ENCODE results near the gene UHRF1. TPM values are rescaled to one million over a fixed set of nuclear protein-coding genes. Genes with fewer than 3 reads are reported as not detected.
"Not testable (repeated sequence)": the region's sequence is repeated elsewhere in the genome, so short reads cannot be mapped to it uniquely, and the experiment has no call there.

The UHRF1 gene
- total RNA-seq, 4 donors from 2014 or later, result 0.63 to 3.5 (median 1.0) TPM

DNA sequence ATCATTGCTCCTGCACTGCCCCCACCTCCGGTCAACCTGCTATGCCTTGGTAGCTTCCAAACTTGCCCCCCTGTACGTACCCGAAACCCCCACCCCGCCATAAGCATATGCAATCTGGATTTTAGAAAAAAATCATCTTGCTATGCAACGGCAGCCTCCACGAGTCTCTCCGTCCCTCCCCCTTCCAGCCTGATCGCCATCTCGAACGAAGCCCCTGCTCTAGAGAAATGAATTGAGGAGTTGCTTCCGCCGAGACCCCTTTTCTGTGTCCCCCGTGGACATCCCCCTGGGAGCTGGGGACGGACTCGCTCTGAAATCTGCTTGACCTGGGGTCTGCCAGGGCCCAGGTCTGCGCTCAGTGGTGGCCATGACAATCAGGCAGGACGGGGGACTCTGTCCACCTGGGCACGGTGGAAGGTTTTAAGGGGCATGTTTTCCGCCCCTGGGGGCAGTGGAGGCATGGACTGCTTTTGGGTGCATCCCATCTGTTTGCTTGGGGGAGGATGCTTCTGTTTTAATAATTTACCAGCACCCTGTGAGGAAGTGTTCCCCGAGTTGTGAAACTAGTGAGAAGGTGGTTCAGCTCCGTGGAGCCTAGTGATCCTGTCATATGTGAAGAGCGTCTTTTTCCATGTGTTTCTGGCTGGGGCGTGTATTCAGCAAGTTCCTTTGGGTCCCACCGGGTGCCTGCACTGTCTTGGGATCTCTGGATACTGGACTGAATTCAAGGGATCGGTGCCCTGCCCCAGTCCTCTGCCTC is 60.7 kb downstream of the UHRF1 start:
- no peak for DNase-seq (ENCODE audit: low spot score)
- no peak for ATAC-seq (ENCODE audit: low FRiP score)
- TF ChIP-seq, protein P1, sequence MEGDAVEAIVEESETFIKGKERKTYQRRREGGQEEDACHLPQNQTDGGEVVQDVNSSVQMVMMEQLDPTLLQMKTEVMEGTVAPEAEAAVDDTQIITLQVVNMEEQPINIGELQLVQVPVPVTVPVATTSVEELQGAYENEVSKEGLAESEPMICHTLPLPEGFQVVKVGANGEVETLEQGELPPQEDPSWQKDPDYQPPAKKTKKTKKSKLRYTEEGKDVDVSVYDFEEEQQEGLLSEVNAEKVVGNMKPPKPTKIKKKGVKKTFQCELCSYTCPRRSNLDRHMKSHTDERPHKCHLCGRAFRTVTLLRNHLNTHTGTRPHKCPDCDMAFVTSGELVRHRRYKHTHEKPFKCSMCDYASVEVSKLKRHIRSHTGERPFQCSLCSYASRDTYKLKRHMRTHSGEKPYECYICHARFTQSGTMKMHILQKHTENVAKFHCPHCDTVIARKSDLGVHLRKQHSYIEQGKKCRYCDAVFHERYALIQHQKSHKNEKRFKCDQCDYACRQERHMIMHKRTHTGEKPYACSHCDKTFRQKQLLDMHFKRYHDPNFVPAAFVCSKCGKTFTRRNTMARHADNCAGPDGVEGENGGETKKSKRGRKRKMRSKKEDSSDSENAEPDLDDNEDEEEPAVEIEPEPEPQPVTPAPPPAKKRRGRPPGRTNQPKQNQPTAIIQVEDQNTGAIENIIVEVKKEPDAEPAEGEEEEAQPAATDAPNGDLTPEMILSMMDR (IDR thresholded peaks at IDR 0.05), result no peak

DNA sequence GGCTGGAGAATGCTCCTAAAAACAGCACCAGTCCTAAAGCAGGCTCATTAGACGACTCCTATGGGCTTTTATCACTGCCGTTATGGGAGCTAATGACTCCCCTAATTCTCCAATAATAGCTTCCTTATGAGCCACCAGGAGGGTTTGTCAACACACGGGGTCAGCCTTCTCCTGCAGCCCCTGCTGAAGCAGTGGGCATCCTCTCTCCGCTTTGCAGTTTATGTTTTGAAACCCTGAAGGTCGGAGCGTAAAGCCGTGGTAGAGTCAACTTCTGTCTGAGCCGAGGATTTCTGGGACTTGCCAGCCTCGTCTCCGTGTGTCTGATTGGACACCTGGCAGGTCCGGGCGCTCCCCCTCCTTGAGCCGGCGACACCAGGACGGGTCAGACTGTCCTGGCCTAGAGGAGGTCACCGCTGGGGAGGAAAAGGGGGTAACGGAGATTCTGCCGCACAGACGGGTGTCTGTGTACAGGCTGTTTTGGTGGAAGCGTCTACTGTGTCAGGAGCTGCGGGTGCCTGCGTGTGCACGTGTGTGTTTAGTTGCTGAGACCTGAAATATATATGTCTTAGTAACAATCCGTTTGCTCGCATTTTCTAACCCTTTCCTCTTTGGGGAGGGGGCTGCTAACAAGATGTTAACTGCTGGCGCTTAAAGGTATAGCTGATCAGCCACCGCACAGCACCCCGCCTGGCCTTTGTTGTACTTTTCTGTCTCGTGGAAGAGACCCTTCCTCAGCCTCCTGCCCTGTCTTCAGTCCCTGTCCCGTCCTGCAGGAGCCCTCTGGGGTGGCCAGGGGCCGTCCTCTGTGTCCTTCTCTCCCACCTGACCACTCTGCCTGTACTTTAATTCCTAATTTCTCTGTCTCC is 61.5 kb downstream of the UHRF1 start:
- TF ChIP-seq, protein P1 (IDR thresholded peaks at IDR 0.05), result no peak
- DNase-seq (ENCODE audit: low spot score) (no peak), ATAC-seq (ENCODE audit: low FRiP score) (no peak)

DNA sequence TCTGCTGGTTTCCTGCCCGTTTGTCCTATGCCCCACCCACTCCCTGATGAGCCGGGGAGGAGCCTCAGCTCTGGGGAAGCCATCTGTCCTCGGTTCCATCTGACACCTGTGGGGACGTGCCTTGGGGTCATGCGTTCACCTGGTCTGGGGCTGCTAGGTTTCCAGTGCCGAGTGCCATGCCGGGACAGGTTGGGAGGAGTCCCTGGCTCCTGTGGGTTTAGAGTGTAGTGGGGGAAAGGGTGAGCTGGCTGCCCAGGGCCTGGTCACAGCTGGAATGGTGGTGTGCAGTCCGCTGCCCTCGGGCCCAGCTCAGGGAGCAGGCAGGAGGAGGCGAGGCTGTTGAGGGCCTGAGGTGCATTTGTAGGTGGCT is 62.1 kb downstream of the UHRF1 start:
- DNase-seq (ENCODE audit: low spot score) (no peak), ATAC-seq (ENCODE audit: low FRiP score) (no peak)
- TF ChIP-seq, protein P1 (IDR thresholded peaks at IDR 0.05), result no peak

DNA sequence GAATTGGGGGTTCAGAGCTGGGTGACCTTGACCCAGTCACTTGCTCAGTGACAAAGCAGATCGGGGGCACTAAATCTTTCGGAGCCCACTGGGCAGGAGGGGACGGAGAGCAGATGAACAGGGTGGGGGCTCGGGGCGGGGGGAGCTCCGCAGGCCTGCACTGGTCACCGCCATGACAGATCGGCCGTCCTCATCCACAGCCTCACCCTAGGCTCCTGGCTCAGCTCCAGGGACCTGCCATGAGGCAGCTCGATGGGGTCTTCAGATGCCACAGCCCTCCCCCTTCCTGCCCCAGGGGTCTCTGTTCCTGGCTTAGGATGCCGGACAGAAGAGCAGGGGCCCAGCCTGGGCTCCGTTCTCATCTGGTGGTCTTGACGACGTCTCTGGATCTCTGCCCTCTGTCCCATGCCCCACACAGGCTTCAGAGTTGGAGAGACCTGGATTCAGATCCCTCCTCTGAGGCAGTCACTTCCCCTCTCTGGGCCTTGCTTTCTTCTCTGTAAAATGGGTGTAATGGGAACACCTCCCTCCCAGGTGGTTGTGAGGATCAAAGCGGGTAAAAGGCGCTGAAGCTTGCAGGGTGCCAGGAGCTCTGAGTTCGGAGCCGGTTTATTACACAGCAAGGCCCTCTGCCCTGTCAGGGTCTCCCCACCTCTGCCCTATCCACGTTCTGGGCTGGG is 62.7 kb downstream of the UHRF1 start:
- ATAC-seq (ENCODE audit: low FRiP score) (no peak), DNase-seq (ENCODE audit: low spot score) (no peak)
- TF ChIP-seq, protein P1 (IDR thresholded peaks at IDR 0.05), result no peak

DNA sequence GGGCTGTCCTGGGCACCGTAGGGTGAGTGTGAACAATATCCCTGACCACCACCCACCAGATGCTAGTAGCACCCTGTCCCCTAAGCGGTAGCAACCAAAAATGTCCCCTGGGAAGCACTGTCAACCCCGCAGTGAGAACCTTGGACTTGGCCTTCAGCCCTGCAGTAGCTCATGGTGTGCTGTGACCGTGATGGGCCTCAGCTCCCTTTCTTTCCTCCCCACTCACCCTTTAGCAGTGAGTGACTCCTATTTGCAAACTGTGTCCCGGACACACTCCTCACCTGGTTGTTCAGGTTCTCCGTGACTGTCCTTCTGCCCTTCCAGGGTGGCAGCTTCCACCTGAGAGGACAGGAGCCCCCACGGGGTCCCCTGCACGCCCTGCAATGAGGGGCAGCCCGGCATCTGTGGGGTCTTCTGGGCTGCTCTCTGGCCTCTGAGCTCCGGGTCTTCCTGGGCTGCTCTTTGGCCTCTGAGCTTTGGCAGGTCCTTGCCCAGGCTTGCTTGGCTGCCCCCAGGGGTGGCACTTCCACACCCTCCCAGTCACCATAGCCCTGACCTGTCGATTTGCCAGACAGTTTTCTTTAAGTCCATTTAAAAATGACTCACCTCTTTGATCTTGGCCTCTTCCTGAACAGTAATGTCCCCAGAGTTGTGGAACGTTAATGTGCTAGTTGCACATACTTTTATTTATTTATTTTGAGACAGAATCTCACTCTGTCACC is 63.4 kb downstream of the UHRF1 start:
- DNase-seq (ENCODE audit: low spot score) (no peak), ATAC-seq (ENCODE audit: low FRiP score) (no peak)
- TF ChIP-seq, protein P1 (IDR thresholded peaks at IDR 0.05), result no peak

DNA sequence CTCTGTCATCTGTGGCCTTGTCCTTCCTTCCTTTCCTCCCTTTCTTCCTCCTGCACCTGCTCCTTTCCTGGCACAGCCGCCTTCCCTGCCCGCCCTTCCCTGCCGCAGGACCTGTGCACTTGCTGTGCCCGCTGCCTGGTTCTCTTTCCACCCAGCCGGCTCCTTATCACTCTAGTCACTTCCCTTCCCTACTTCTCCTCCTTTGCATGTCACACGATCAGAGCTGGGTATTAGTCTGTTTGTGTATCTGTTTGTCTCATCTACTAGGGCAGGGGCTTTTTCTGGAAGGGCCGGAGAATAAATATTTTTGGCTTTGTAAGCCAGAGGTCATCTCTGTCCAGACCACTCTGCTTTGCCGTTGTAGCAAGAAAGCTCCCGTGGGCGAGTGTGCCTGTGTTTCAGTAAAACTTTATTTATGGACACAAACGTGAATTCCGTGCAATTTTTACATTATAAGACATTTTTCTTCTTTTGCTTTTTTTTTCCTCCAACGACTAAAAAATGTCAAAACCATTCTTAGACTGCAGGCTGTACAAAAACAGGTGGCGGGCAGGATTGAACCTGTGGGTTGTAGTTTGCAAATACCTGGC is 65.7 kb downstream of the UHRF1 start:
- TF ChIP-seq, protein P1 (IDR thresholded peaks at IDR 0.05), result no peak
- no peak for ATAC-seq (ENCODE audit: low FRiP score)
- DNase-seq (ENCODE audit: low spot score), result no peak

DNA sequence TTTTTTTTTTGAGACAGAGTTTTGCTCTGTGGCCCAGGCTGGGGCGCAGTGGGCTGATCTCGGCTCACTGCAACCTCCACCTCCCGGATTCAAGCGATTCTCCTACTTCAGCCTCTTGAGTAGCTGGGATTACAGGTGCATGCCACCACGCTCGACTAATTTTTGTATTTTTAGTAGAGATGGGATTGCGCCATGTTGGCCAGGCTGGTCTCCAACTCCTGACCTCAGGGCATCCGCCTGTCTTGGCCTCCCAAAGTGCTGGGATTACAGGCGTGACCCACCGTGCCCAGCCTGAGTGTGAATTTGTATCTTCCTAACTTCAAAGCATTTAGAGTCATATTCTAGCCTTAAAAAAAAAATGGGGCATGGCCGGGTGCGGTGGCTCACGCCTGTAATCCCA is 66.3 kb downstream of the UHRF1 start:
- not testable (repeated sequence) for ATAC-seq (ENCODE audit: low FRiP score); DNase-seq (ENCODE audit: low spot score)
